CD4-positive, alpha-beta T cell treated with Interleukin-10 for 1 hour (primary cell): ENCODE measurements around the gene BCL2.
A peak's percentile ranks its signal among the peaks of the same experiment; 100 is the strongest.

Source experiments
- DNase-seq: peaks from one replicate; pipeline ENCODE4 v3.0.0-alpha.2; 2020

Gene BCL2

DNA sequence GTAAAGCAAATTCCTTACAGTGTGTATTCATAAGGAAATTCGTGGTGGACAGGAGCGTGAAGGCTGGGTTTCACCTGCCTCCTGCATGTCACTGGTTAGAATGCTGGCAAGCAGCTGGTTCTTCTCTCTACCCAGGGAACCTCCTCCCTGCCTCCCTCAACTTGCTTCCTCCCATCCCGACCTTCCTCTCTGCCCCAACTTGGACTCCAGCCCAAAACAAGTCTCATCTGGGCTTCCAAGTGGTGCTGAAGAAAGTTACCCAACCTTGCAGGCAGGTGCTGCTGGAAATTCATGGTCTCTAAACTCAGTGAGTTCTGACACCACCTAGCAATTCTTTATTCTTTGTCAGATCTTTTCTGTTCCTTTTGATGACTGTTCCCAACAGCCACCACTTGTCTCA lies 184.5 kb downstream of the BCL2 start:
- DNase-seq: no peak

DNA sequence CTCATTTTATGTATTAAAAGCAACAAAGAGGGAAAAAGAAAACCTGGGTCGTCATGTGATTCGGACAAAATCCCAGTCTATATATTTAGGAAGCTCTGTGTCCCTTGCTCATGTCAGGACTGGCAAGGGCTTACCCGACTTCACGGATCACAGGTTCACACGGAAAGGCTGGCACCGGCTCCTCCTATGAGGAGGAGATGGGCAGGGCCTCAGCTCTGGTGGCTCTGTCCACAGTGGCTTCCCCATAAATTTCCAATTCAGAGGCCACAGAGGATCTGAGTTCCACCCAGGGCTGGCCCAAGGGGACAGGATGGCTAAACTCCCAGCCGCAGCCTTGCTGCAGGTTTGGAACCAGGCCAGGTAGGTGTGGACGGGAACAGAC lies 186.8 kb downstream of the BCL2 start:
- DNase-seq: no peak

DNA sequence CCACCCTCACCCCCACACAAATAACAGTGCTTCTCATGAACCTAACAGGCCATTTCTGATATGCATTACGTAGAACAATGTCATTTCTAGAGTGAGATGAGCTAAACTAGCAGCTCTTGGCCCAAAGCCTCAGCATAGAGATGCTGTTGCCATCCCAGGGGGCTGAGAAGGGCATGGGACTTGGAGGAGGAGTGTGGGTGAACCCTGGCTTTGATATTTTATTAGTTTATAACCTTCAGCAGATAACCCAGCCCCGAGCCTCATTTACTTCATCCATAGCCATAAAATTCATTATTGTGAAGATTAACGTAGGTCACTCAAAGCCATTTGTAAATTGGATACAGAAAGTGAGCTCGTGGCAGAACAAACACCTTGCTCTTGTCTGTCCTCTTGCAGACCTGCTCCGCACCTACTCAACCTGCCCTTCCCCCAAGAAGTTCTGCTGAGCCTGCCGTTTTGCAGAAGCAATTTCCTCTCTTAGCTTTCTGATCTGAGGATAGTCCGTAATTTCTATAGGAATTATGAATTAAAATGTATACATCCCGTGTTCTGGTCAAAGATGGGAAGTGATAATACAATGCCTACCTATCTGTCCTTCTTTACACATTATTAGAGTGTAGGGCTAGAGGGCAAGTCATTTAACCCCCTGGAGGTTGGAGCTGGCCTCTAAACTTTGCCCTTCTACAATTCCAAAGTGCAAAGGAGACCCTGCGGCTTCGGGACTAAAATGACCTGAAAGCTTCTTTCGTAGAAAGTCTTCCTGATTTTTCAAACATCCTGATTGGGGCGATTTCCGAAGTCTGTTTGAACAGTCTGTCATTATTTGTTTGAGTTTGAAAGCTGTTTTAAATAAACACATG lies 187.4 kb downstream of the BCL2 start:
- DNase-seq: no peak

DNA sequence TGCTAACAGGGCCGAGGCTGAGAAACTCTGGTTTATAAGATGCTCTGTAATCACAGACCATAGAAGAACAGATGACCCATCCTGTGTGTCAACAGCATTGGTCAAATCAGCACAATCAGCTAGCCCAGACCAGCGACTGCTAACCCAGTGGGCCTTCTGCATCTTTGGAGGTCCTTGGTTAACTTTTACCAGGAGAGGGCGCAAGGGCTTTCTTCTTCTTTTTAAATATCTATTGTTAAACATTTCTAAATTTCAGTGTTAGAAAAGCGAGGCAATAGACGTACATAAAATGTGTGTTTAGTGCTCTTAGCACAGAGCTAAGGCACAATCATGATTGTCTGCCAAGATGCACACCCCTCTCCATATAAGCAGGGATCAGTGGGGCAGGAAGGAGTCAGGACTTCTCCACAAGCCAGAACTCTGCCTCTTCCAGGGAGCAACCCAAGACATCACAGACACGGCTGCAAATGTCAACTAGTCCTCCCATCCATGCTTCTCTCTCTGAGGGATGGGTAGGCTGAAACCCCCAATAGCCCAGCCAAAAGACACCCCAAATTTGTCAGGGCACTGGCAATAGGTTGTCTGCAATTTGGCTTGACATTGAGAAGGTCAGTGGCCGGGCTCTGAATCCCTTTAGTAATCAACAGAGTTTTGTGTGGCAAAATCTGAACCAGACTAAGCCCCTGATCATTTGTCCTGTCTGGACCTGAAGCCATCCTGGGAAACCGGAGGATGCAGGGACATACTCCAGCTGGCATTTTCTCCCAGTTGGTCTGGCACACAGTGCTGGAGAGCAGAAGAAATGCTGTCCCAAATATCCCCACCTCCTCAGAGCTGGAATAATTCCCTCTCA lies 188.2 kb downstream of the BCL2 start:
- peak; percentile 80 for DNase-seq

DNA sequence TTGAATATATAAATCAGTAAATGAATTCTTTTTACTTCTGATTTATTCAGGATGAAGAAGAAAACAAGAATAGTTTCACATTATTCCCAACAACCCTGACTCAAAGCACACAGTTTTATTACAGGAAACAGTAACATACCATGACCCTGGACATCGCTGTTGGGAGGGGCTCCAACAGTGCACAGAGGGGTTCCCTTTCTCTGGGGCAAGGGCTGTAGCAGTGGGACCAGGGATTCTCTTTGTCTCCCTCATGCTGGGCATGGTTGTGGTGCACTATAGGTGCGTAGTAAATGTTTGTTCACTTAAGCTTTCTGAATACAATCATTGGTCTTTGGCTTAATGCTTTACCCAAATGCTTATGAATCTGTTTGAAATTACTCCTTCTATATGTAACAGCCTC lies 189.4 kb downstream of the BCL2 start:
- DNase-seq: no peak

DNA sequence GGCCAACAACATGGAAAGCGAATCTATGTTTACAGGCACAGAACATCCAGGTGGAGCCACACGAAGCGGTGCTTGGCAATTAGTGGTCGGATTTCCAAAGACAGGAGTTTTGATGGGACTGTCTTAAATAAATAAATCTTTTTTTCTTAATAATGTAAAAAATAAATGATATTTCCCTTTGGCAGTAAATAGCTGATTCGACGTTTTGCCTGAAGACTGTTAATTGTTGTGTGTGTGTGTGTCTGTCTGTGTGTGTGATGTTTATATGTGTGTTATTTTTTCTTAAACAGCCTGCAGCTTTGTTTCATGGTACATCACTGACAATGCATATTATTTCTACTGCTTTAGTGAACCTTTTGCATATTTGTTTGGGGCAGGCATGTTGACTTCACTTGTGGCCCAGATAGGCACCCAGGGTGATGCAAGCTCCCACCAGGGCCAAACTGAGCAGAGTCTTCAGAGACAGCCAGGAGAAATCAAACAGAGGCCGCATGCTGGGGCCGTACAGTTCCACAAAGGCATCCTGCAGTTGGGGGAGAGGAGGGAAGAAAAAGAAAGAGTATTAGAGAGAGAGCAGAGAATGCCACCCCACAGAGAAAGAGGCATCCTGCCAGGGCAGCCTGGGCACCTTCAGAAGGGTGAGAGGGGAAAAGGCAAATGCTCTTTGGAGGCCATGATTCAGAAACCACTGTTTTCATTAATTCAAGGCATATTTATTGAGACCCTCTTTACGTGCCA lies 191.2 kb downstream of the BCL2 start:
- no peak for DNase-seq

DNA sequence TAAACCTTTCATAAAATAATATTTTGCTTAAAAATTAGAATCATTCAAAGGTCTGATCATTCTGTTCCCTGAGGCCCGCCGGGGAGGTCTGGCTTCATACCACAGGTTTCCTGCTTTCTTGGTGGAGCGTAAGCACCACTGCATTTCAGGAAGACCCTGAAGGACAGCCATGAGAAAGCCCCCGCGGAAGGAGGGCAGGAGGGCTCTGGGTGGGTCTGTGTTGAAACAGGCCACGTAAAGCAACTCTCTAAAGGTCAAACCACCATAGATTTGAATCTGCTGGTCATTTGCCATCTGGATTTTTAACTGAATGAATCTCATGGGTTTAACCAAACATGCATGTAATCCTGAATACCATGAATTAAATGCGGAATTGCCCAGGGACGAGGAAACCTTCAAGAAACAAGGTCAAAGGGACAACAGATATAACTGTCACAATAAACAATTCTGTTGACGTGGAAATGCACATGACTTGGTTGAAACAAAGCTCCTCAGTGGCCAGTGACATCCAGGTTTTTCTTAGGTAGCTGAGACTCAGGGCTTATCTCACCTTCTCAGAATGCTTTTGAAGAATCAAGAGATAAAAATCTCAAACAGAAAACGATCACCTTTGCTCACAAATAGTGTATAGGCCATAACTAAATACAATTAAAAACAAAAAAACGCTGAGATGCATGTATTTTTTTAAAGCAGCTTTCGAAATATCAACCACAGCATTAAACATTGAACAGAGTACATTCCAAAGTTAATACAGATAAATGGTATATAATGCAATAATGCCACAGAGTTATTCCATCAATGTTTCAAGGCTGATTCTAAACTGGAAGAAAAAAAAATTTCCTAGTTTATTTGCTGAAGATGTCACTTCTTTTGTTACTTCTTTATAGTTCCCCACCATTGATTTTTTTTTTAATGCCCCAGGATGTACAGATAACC lies 193.2 kb downstream of the BCL2 start:
- DNase-seq: no peak

DNA sequence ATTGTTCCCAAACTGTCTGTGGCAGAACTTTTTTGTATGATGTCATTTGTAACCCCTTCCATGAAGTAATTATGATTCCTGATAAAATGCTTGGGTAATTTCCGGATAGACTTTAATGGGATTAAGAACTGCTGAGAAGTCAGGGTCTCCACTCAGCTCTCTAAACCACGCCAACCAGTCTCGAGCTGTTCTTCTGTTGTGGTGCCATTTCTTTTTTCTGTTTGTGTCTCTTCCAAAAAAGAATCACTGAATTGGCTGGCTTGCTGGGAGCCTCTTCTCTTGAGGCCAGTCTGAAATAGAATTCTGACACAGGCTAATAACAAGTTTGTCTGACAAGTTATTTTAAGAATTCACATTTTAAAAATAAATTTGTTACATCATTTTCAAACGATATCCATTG lies 198.9 kb downstream of the BCL2 start:
- no peak for DNase-seq

DNA sequence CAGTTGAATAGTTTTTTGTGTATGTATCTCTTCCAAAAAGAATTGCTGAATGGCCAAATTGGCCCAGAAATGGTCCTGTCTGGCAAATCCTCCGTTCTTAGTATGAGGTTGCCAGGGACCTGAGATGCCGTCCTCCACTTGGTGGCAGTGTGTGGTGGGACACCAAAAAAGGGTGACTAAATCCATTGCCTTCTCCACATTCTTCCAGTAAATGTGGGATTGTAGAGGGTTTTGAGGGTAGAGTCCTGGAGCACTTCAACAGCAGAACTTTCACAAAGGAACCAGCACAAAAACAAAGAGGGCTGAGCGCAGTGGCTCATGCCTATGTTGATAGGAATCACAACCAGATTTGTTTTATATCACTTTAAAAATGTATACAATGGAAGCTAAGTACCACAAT lies 199.9 kb downstream of the BCL2 start:
- DNase-seq: peak; percentile 19

DNA sequence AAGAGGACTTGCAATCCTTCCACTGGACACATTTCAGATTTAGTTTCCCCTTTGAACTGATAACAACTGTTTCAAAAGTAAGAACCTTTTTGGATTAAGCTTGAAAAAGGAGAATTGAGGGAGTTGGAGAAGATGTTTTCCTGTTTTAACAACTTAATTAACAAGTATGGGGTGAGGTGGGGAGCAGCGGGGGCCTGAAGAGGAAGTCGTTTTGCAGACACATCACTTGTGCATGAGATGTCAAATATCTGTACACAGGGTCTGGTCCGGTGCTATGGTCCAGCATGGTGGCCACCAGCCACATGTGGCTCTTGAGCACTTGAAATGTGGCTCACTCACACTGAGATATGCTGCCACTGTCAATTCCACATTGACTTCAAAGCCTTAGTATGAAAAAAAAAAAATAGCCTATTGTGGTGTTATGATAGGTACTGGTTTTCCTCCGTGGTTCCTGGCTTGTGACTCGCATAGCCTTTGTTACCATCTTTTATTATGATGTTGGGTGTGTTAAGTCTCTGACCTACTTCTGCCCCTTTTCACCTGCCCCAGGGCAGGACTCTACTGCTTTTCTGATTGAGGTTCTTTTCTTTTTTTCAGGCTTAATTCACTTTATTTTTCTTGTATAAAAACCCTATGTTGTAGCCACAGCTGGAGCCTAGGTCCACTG lies 205.5 kb downstream of the BCL2 start:
- no peak for DNase-seq

DNA sequence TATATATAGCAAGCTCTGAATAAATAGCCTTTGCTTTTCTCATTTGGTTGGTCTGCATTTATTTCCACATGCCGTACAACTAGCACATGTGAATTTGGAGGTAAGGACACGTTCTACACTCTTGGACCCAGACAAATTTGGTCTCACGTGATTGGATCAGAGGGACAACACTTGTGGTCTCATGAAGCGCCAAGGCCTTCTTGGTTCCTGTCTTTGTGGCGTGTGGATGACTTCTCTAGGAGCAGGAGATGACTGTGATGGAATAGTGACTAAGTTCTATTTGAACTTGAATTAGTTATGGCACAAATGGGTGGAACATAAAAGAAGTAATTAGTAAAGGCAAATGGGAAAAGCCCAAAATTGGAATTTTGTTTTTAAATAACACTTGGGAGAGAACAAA lies 206.9 kb downstream of the BCL2 start:
- DNase-seq: no peak

DNA sequence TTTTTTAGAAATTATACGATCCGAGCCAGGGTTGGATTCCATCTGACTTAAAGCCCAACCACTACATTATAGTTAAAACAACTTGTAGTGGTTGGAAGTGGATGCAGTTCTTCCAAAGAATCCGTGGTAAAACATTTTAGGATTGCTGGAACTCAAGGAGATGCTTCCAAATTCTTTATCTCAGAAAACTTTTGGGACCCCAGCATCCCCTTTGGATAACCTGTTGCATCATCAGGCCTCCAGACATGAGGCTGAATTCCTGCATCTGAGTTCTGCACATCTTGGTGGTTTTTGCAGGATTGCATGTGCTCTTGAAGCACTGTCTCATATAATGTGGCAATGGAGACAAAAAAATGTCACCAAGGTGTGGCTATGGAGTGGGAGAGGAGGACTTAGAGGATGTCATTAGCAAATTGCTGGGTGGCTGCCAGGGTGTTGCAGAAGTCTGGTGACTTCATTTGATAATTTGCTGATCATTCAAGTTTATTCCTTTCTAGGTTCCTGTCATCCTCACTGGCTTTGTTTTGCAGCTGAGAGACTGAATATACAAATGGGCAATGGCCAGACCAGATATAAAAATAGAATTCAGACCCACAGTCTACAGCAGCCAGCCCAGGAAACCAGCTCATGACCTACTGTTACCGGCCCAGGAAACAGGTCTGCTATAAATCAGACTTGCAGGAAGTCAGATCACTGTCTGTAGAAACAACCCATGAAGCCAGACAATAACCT lies 207.7 kb downstream of the BCL2 start:
- DNase-seq: no peak

DNA sequence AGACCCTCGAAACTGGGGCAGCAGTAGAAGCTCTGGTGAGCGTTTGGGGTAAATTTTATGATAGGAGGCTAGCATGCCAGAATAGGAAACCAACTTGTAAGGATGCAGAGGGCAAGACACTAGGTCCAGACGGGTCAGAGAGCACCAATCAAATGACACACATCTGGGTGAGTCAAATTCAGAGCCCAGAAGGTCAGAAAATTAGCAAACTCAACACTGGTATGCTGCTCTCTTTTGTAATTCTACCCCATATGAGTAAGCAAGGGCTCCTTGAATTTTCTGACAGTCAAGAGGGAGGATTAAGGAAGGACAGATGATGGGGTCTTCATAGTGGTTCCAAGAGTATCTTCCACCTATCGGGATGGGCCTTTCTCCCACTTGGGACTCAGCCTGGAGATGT lies 209.8 kb downstream of the BCL2 start:
- no peak for DNase-seq

DNA sequence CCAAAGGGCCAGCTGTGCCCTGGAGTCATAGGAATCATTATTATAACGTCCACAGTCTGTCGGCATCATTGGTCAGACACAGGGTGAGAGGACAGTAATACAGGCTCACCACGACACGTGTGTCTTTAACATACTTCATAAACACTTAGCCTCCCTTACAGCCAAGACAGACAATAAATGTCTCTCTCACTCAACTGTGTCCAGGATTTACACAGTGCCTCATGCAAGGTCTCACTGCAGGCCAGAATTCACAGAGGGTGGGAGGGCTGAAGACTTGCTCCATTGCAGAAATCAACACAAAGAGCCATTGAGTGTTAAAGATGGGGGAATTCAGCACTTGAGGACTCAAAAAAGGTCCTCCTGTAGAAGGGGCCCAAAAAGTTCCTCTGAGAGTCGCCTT lies 210.5 kb downstream of the BCL2 start:
- DNase-seq: no peak

DNA sequence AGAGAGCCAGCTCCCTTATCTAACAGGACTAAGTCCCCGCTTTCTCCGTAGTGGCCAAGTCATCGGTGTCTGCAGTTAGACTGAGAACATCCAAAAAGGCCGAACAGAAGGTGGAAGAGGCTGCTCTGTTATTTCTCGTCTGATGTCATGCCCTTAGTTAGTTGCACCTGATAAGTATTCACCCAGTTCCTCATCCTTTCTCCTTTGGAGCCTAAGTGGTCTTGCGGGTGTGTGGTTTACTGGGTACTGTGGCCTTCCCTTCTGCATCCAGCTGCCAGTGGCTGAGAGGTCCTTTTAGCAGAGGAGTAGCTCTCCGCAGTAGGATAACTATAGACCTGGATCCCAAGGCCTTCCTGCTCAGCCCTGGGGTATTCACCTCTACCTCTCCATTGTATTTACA lies 211.6 kb downstream of the BCL2 start:
- no peak for DNase-seq

DNA sequence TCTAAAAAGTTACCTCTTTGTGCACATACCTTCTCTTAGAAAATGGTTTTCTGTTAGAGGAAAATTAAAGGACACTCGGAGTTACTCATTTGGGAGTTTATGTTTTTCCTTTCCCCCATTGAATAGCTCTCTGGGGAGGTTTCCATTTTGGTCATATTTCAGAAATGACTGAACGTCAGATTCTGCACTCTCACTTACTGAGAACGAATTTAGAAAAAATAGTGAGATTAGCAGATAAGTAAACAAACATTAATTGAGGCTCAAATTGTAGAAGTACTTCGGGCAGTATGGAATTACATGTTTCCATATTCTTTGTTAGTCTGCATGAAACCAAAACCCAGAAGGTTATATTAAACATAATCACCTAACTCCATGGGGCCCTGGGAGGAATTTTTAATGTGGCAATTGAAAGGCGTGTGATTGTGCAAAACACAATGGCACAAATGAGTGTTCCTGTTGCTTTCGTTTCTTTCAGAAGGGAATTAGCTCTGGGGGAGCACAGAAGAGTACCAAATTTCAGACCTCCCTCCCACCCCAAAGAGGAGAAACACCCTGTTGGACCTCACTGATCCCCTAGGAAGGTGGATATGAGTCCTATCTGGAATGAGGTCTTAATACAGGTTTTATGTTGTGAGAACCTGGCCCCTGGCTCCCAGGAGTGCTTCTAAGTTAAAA lies 212.3 kb downstream of the BCL2 start:
- no peak for DNase-seq

DNA sequence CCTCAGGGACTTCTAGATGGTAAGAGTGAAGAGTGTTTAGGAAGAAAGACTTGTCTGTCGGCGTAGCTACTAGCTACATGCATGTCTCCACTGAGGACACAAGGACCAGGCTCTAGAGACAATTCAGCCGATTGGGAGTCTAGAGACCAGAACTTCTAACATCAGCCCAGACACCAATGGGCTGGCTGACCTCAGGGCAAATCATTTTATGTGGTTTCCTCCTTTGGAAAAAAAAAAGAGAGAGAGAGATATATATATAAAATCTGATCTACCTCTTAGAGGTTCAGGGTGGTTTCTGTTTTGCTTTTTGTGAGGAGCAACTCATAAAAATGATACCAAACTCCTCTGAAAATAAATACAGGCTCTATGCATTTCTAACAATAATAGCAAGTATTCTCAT lies 212.8 kb downstream of the BCL2 start:
- no peak for DNase-seq

DNA sequence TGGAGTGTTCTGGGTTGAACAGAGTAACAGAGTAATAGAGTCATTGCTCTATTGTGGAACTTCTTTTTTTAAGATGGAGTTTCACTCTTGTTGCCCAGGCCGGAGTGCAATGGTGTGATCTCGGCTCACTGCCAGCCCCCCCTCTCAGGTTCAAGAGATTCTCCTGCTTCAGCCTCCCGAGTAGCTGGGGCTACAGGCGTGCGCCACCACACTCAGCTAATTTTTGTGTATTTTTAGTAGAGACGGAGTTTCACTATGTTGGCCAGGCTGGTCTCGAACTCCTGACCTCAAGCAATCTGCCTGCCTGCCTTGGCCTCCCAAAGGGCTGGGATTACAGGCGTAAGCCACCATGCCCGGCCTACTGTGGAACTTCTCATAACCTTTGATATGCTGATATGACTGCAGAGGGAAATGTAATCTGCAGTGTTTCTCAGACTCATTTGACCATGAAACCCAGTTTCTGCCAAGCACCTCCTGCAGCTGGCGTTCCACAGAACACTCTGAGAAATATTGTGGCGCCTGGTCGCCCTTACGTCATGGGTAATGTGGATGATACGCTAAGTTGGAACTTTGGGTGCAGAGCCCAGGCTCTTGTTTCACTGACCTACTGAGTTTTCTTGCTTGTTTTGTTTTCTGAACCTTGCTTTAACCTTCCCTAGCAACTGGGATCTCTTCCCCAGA lies 213.8 kb downstream of the BCL2 start:
- no peak for DNase-seq

DNA sequence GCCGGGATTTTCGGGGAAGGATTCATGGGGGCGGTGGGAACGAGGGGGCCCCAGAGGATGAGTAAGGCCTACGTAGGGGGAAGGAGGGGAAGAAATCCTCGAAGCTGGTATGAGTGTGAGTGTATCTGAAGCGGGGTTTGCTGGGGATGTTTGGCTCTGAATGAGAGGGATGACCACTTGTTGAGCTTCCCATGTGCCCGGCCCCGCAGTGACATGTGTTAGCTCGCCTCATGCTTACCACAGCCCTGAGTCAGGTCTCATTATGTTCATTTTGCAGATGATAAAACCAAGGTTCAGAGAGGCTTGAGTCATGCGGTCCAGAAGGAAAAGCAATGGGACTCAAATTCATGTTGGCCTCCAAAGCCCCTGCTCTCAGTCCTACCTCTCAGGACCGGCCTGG lies 214.7 kb downstream of the BCL2 start:
- DNase-seq: no peak
